Esophagus (tissue), 2 donors: ENCODE measurements around the gene SBK1. TPM values are rescaled to one million over a fixed set of nuclear protein-coding genes. Genes with fewer than 3 reads are reported as not detected.
"Not testable (repeated sequence)": the region's sequence is repeated elsewhere in the genome, so short reads cannot be mapped to it uniquely, and the experiment has no call there.

Source experiments
- H3K27ac ChIP-seq, 2 donors: one replicate each; pipeline ENCODE4 v1.5.1; 2013; ENCODE audit warnings: low read depth in 2 of 2, mild to moderate bottlenecking in 2 of 2, inconsistent platforms in 1 of 2, low read length in 1 of 2, moderate library complexity in 1 of 2
- H3K27me3 ChIP-seq, 2 donors: one replicate each; pipeline ENCODE4 v1.6.1; 2013; ENCODE audit warnings: low read length in 2 of 2, control low read depth in 1 of 2, mild to moderate bottlenecking in 1 of 2; ENCODE audit not compliant: insufficient read depth in 2 of 2, control insufficient read depth in 1 of 2
- H3K36me3 ChIP-seq, 2 donors: one replicate each; pipeline ENCODE4 v1.6.1; 2013; ENCODE audit warnings: low read length in 1 of 2; ENCODE audit not compliant: control insufficient read depth in 2 of 2, insufficient read depth in 2 of 2
- H3K4me1 ChIP-seq, 2 donors: one replicate each; pipeline ENCODE4 v1.6.1; 2013; ENCODE audit warnings: low read length in 1 of 2; ENCODE audit not compliant: control insufficient read depth in 2 of 2, insufficient read depth in 2 of 2
- H3K4me3 ChIP-seq, 2 donors: one replicate each; pipeline ENCODE4 v1.5.1; 2013; ENCODE audit warnings: low read length in 2 of 2, mild to moderate bottlenecking in 2 of 2, low read depth in 1 of 2, moderate library complexity in 1 of 2
- H3K9me3 ChIP-seq, 2 donors: one replicate each; pipeline ENCODE4 v1.6.1; 2013; ENCODE audit warnings: mild to moderate bottlenecking in 2 of 2, low read depth in 1 of 2, low read length in 1 of 2, moderate library complexity in 1 of 2; ENCODE audit not compliant: control insufficient read depth in 2 of 2, insufficient read depth in 1 of 2
- WGBS, 2 donors: extraction: QIAGEN DNeasy Blood & Tissue Kit; methylation state at CpG; one replicate each; pipeline ENCODE4 v1.1.7; 2013; 5-methylcytosine and 5-hydroxymethylcytosine counted together
- polyA plus RNA-seq, 2 donors: library from polyadenylated mRNA; stranded (reverse); fragments of 200-250 nt; gene quantifications; one replicate each; pipeline ENCODE4 v1.2.3, GENCODE V29; 2013
- donor health status: healthy with polysubstance abuse.
- donor health status: Bipolar disorder and iron deficiency.

The SBK1 gene
- polyA plus RNA-seq = under 1 TPM; 0.36 to 0.47 TPM

- no peaks in the 10 kb centered on the region for H3K36me3 ChIP-seq
- WGBS, 2 donors = 2 to 3% methylated on average over 54 to 88 of the region's 88 CpGs
- H3K4me3 ChIP-seq = peak within 1 kb of the TSS; percentile 49 to 56
- peak within 1 kb of the TSS; percentile 60 to 73 for H3K27ac ChIP-seq
- no peaks in the 10 kb centered on the region for H3K27me3 ChIP-seq
- H3K9me3 ChIP-seq = no peaks in the 10 kb centered on the region
- H3K4me1 ChIP-seq = peaks cover 9 to 10% of the 10 kb centered on the region in 2 donors
Observed at GRCh38 chr16:28291651-28292626, at the start of gene SBK1. TSS of gene SBK1 (plus strand) at chr16:28292525. CDS start at chr16:28317392, 24,867 bp downstream.

- 67 to 80% methylated on average over 2 of the region's 2 CpGs for WGBS, 2 donors
- H3K27ac ChIP-seq, H3K4me3 ChIP-seq: not testable (repeated sequence)
Observed at GRCh38 chr16:28249483-28249882, 42.8 kb upstream of the SBK1 start.

GRCh38 chr16:28250999-28251398, 41.3 kb upstream of the SBK1 start:
- H3K9me3 ChIP-seq = no peaks in the 10 kb centered on the region
- H3K36me3 ChIP-seq = no peaks in the 10 kb centered on the region
- H3K27ac ChIP-seq = no peak overlapping the region
- no peak overlapping the region for H3K4me3 ChIP-seq
- H3K4me1 ChIP-seq = no peaks in the 10 kb centered on the region
- WGBS, 2 donors = 56 to 61% methylated on average over 3 of the region's 3 CpGs
- H3K27me3 ChIP-seq = no peaks in the 10 kb centered on the region

More at GRCh38 chr16:28249483-28249882, 42.8 kb upstream of the SBK1 start:
- H3K4me1 ChIP-seq, H3K9me3 ChIP-seq, H3K36me3 ChIP-seq, H3K27me3 ChIP-seq: not testable (repeated sequence)

GRCh38 chr16:28254158-28254557, 38.2 kb upstream of the SBK1 start:
- H3K9me3 ChIP-seq = no peaks in the 10 kb centered on the region
- no peak overlapping the region for H3K4me3 ChIP-seq
- H3K27me3 ChIP-seq = no peaks in the 10 kb centered on the region
- H3K4me1 ChIP-seq = no peaks in the 10 kb centered on the region
- no peak overlapping the region for H3K27ac ChIP-seq
- no peaks in the 10 kb centered on the region for H3K36me3 ChIP-seq
- 90 to 93% methylated on average over 6 of the region's 6 CpGs for WGBS, 2 donors

GRCh38 chr16:28255838-28256237, 36.5 kb upstream of the SBK1 start:
- WGBS, 2 donors = 85 to 88% methylated on average over 11 to 12 of the region's 12 CpGs
- H3K36me3 ChIP-seq = no peaks in the 10 kb centered on the region

GRCh38 chr16:28257256-28257655, 35.1 kb upstream of the SBK1 start:
- Histone ChIP-seq H3K9me3 (no peaks in the 10 kb centered on the region), H3K27ac (no peak overlapping the region), H3K4me1 (no peaks in the 10 kb centered on the region), H3K36me3 (no peaks in the 10 kb centered on the region), H3K4me3 (no peak overlapping the region), H3K27me3 (no peaks in the 10 kb centered on the region)
- WGBS, 2 donors = 75 to 80% methylated on average over 4 of the region's 4 CpGs

More at GRCh38 chr16:28255838-28256237, 36.5 kb upstream of the SBK1 start:
- Histone ChIP-seq H3K9me3 (no peaks in the 10 kb centered on the region), H3K27ac (no peak overlapping the region), H3K4me1 (no peaks in the 10 kb centered on the region), H3K4me3 (no peak overlapping the region), H3K27me3 (no peaks in the 10 kb centered on the region)

- H3K4me1 ChIP-seq = no peaks in the 10 kb centered on the region
- WGBS, 2 donors = 12 to 18% methylated on average over 18 of the region's 18 CpGs
- H3K27me3 ChIP-seq = no peaks in the 10 kb centered on the region
- no peak overlapping the region for H3K27ac ChIP-seq
- H3K4me3 ChIP-seq = no peak overlapping the region
- H3K36me3 ChIP-seq = no peaks in the 10 kb centered on the region
- no peaks in the 10 kb centered on the region for H3K9me3 ChIP-seq
Observed at GRCh38 chr16:28258567-28258966, 33.8 kb upstream of the SBK1 start.

GRCh38 chr16:28259091-28259780, 33.1 kb upstream of the SBK1 start:
- 63 to 64% methylated on average over 27 to 29 of the region's 29 CpGs for WGBS, 2 donors
- H3K4me1 ChIP-seq = no peaks in the 10 kb centered on the region
- H3K4me3 ChIP-seq = no peak overlapping the region
- no peaks in the 10 kb centered on the region for H3K36me3 ChIP-seq
- H3K9me3 ChIP-seq = no peaks in the 10 kb centered on the region
- no peak overlapping the region for H3K27ac ChIP-seq
- H3K27me3 ChIP-seq = no peaks in the 10 kb centered on the region

- Histone ChIP-seq H3K4me3 (no peak overlapping the region), H3K4me1 (no peaks in the 10 kb centered on the region), H3K9me3 (no peaks in the 10 kb centered on the region), H3K27me3 (no peaks in the 10 kb centered on the region), H3K27ac (no peak overlapping the region), H3K36me3 (no peaks in the 10 kb centered on the region)
- WGBS, 2 donors = 79 to 84% methylated on average over 7 of the region's 7 CpGs
Observed at GRCh38 chr16:28259781-28260150, 32.6 kb upstream of the SBK1 start.
